CD4-positive, alpha-beta T cell treated with Interleukin-10 for 1 hour (primary cell): Measurements from ENCODE around the gene KIAA1210.
"Not testable (repeated sequence)": the region's sequence is repeated elsewhere in the genome, so short reads cannot be mapped to it uniquely, and the experiment has no call there.

Source experiments
- DNase-seq: peaks from one replicate; pipeline ENCODE4 v3.0.0-alpha.2; 2020

Gene KIAA1210

GRCh38 chrX:119029656-119030055, 98.0 kb downstream of the KIAA1210 start:
- DNase-seq = not testable (repeated sequence)

DNA sequence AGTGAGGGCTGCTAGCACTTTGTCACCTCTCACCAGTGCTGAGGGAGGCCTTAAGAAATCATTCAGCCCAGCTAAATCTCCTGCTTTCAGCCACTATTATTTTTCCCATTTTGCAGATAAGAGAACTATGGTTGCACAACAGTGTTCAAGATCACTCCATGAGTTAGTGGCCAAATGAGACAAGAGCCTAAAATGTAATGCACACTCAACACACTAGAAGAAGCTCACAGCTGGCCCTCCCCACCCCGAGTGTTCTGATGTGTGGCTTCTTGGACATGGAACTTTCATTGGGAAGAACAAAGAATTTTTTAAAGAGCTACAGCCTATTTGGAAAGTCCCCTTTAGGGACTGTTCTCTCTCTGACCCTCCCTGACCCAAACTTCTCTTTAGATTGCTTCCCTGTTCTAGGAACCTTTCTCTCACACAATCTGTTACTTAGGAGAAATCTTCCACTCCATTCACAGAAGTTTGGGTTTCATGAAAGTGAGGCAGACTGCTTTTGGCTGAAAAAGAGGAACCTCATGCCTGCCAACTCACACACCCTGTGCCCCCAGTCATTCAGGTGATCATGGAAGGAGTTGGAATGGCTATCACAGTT, 98.8 kb downstream of the KIAA1210 start:
- no peak for DNase-seq
